GM19324 (cell line): Measurements from ENCODE around the gene TRIM71.
"Not testable (repeated sequence)": the region's sequence is repeated elsewhere in the genome, so short reads cannot be mapped to it uniquely, and the experiment has no call there.

Experiments used
- ATAC-seq: cut with Tn5 transposase; IDR thresholded peaks from one replicate; pipeline ENCODE4 v1.9.1; 2021; ENCODE audit warnings: mild to moderate bottlenecking, moderate library complexity; ENCODE audit not compliant: unreplicated experiment, low FRiP score

TRIM71 gene

DNA sequence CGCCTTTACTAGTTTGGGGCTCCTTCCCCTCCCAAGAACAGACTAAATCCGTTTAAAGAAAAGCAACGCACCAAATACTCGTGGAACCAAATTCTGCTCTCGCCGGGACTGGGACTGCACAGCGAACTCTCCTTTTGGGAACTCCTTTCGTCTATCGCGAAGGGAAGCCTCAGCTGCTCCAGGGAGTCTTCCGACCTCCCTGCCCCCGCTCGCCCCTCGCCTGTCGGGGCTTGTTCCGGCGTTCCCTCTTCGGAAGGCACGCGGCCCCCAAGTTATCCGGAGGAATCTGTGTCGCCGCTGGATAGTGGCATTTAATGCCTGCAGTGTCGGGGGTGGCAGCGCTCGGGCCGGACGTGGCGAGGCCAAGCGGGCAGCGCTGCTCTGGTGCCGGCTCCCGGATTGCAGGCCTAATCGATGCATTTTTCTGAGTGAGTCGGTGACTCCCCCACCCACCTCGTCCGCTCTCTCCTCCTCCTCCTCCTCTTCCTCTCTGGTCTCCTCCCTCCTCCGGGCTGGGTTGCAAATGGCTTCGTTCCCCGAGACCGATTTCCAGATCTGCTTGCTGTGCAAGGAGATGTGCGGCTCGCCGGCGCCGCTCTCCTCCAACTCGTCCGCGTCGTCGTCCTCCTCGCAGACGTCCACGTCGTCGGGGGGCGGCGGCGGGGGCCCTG, at the start of gene TRIM71:
Gene TRIM71, plus strand, starts transcription at position 440 of the 671 bp plus-strand sequence. Its CDS starts 84 bp downstream, at position 524.
- no peak for ATAC-seq

DNA sequence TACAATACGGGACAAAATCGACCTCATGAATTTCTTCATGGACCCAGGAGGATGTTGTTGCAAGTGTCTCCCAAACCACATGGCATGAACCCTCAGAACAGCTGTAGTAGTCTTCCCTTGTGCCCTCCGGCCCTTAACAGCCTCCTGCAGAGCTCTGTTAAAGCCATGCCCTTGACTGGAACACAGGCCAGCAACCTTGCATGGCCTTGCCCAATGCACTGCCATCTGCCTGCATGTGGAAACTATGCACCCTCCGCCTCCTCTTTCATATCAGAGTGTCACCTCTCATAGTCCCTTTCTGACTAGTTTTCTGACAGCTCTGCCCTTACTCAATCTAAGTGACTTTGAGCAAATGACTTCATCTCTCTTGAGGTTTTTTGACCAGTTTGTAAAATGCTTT, 39.4 kb upstream of the TRIM71 start:
- no peak for ATAC-seq

DNA sequence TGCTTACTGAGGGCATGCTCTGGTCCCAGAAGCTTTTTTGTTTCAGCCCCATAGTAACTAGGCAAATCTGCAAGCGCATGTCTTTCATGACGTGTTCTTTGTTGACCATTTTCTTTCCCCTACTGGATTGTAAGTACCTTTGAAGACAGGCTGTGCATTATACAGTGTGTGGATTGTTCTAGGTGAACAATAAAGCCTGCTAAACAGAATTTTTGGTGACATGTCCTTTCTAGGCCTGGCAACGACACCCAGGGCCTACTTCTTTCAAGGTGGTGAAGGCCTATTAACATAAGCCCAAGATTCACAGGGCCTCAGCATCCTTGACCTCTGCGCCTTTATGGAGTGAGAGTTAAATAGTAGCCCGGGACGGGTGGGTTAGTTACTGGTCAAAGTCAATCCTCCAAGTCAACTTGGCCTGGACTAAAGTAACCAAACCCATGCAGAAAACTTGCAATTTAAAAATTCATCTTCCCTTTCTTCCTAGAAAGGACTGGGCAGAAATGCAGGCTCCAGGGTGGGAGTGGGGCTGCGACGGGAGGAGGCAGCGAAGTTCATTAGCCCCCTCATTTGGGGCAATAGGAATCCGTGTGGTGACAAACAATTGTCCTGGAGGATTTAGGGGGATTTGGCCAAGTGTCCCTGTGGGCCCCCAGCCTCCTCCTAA, 37.6 kb upstream of the TRIM71 start:
- no peak for ATAC-seq

DNA sequence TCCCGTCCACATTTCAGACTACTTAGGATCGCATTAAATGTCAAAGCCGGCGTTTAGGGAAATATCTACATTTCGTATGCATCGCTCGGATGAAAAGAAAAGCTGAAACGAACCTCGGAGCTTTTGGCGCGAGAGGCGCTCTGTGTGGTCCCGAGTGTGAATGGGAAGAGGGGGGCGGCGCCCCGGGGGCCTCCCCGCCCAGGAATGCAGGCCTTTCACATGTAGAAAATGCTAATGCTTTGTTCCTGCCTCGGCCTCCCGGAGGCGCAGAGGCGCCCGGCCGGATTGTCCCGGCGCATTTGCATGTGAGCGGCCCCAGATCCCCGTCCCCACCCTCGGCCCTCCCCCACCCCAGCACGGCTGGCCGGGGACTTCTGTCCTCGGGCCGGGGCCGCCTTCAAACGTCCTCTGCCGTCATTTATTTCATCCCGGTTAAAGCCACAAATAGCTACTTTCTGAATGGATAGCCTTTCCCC, 37.0 kb upstream of the TRIM71 start:
- peak; percentile 35 for ATAC-seq

DNA sequence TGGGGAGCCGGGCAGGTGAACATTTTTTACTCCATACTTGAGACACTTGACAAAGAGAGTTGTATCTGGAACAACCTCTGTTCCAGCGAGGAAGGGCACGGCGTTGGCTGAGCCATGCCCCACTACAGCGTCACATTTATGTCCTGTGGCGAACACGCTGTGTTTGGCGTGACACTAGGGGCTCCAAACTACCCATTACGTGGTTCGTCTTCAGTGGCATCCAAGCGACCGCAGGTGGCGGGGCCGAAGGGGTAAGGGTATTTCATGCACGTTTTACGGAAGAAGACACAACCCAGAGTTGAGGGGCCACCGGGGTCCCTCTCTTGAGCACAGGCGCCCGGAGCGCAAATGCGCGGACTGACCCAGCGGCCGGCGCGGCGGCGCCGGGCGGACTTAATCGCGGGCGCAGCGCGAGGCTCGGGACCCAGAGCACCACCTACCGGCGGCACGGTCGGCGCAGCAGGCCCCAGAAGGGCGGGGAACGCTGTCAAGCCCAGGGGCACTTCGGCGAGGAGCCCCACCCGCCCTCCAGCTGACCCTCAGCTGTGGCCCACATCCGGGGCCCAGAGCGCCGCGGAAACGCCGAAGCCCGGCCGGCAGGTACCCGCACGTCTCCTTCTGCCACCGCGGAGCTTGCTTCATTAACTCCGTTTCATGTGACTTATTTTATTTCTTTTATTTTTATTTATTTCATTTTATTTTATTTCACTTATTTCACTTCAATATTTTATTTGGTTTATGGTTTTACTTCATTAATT, 36.4 kb upstream of the TRIM71 start:
- peak; percentile 95 for ATAC-seq

DNA sequence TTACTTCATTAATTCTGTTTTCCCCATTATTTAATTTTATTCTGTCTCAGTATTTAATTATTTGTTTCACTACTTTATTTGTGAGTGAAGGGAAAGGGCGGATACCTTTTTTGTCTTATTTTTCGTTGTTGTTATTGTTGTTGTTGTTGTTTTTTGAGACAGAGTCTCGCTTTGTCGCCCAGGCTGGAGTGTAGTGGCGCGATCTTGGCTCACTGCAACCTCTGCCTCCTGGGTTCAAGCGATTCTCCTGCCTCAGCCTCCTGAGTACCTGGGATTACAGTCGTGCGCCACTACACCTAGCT, 35.9 kb upstream of the TRIM71 start:
- not testable (repeated sequence) for ATAC-seq

DNA sequence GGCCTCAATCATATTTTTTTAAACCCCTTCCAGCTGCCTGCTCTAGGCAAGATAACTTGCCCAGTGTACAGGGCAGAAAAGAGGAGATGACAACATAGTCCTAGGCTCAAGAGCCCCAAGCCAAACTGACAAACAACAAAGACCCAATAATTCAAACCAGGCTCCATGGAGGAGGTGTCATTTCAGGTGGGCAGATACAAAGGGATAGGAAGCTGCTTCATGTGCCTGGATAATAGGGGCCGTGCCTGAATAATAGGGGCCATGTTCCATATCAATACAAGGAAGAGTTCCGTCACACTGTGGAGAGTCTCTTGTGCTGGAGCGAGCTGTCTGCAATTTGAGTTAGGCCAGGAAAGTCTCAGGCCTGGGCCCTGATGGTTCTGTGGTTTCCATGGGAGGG, 35.4 kb upstream of the TRIM71 start:
- ATAC-seq = no peak

DNA sequence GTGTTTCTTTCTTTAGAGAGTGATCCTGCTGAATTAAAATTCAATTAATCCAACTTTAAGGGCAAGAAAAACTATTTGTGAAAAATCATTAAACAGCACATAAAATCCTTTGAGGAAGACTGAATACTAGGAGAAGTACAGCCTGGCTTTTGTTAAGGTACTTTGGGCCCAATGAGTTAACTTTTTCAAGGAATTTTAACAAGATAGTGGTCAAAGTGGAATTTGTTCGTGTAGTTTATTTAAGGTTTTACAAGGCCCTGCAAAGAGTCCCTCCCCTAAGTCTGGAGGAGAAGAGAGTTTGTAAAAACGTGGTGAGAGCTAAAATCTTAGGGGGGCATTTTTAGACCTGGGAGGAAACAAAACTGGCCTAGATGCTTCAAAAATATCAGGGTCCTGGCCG, 26.0 kb upstream of the TRIM71 start:
- no peak for ATAC-seq

DNA sequence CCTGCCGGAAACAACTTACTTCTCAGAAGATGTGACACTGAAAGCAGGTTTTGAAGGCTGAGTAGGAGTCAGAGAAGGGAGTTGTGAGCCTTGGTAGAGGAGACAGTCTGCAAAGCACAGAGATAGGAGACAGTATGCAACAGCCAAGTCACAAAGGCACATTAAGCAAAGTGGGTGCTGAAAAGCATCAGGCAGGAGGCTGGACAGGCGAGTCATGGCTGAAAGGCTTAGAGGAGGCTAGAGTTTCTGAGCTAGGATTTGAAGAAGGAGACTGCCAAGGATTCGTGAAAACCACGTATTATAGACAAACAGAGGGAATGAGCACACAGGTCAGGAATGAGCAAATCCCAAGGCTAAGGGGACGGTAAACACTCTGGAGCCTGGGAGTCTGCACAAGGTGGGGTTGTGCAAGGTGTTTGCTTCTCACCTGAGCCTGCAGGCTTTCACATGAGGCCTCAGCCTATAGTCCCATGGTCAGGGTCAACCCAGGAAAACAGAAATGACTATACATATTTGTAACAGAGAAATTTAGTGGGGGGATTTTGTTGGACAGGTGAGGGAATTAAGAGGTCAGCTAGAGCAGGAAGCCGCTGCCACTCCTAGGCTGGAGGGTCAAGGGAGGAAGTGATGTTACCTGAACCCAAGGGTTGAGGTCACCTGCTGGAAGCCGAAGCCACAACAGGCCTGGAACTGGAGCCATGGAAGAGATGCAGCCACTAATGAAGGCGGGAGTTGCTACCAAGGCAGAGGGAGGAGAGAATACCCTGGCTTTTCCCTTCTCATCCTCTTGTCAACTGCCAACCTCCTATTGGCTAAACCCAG, 23.1 kb upstream of the TRIM71 start:
- ATAC-seq = no peak

DNA sequence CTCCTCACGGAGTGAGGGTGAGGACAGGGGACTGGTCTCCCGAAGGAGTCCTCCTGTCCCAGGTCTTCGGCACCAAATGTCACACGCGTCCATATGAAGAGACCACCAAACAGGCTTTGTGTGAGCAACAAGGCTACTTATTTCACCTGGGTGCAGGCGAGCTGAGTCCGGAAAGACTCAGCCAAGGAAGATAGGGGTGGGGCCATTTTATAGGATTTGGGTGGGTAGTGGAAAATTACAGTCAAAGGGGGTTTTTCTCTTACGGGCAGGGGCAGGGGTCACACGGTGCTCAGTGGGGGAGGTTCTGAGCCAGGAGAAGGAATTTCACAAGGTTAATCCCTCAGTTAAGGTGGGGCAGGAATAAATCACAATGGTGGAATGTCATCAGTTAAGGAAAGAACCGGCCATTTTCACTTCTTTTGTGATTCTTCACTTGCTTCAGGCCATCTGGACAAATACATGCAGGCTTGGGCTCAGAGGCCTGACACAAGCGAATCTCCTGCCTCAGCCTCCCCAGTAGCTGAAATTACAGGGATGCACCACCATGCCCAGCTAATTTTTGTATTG, 21.3 kb upstream of the TRIM71 start:
- ATAC-seq = not testable (repeated sequence)

DNA sequence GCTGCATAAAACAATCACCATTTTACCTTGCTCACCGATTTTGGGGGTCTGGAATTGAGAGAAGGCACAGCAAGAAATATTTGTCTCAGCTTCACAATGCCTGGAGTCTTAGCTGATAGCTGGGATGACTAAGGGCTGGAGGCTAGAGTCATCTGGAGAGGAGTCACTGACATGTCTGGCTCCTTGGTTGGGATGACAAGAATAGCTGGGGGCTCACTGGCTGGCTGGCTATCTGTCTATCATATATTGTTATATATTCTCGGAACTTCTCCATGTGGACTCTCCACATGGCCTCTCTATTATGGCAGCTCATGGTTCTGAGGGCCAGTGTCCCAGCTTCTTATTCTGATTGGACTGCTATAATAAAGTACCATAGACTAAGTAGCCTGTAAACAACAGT, 20.0 kb upstream of the TRIM71 start:
- ATAC-seq = no peak

DNA sequence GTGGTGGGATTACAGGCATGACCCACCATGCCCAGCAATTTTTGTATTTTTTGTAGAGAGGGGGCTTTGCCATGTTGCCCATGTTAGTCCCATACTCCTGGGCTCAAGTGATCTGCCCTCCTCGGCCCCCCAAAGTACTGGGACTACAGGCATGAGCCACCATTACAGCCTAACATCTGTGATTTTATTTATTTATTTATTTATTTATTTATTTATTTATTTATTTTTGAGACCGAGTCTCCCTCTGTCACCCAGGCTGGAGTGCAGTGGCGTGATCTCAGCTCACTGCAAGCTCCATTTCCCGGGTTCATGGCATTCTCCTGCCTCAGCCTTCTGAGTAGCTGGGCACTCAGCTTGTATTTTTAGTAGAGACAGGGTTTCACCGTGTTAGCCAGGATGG, 16.4 kb upstream of the TRIM71 start:
- not testable (repeated sequence) for ATAC-seq

DNA sequence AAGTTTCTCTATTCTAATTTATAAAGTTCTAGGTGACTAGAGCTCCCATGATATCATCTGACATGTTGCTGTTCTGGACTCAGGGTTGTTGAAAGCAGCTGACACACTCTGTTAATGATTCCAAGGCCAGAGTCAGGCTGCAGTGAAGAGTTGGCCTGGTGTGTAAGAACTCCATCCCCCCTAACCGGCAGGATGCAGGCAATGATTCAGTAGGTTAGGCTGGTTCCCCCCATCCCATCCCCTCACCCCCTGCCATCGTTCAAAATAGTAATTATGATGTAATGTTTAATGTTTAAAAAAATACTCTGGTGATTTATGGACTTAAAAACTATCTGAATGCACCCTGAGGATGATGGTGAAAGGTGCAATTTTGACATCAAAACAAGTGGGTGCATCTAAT, 4.6 kb upstream of the TRIM71 start:
- no peak for ATAC-seq

DNA sequence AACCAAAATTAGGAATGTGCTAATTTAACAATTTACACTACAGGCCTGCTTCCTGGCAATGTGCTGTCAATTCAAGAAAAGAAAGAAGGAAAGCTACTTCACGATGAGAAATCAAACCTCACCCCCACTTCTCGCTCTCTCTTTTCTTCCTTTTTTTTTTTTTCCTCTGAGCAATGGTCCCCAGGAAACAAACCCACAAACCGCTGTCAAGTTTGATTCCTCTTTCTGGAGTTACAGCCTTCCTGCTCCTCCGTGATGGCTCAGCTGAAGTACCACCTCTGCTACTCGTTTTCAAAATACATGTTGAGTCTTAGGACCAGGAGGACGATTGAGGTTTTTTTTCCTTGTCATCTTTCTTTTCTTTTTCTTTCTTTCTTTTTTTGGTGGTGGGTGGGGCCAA, 3.4 kb upstream of the TRIM71 start:
- no peak for ATAC-seq

DNA sequence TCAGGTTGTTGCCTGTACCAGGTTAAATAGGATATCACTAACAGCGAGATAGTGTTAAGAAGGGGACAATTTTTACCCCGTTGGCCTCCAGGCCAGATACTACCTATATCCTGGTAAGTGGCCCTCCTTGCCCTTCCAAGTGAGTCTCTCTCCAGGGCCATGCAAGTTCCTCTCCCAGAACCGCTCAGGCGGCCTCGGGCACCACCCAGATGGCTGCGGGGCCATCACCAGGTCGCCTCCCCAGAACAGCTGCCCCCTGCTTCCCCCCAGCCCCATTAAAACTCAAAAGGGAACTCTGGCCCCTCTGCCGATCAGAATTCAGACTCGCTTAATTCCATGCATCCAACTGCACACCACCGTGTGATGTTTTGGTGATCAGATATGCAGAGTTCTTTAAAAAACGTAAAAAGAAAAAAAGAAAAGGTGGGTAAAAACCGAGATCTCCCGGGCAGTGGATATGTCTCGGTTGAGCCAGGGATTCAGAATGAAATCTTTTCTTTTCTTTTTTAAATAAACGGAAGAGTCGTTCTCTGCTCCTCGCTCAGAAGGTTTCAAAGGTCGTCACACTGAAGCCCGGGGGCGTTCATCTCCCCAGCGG, 1.9 kb upstream of the TRIM71 start:
- ATAC-seq = no peak

DNA sequence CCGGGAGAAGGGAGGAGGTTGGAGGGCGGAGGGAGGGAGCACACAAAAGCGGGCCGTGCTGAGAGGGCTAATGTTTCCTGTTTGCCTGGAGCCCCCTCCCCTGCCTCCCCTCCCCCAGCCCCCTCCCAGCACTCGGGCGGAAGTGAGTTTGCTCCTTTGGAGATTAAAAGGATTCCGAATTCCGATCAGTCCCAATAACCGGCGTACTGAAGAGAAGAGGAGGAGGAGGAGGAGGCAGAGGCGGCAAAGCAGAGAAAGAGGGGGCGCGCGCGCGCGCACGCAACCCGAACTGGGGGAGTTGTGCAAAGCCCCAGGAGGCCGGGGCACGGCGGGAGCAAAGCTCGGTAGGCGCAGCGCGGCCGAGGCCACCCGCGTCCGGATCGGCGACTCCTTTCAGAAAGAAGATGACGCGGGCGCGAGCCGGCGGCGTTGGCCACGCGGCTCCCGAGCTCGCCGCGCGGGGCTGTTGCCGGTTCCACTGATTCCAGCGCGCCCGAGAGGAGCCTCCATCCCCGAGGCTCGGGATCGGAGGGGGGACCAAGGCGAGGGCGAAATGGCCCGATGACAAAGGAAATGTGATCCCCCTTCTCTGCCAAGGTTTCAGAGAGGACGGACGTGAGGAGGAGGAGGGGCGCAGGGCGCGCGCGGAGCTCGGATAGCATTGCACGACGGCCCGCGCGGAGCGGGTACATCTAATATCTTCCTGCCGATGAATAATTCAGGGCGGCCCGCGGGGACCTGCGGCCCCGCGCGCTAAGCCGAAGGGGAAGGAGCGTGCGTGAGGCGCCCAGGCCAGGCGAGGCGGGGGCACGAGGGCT, 1.1 kb upstream of the TRIM71 start:
- ATAC-seq = peak; percentile 29

DNA sequence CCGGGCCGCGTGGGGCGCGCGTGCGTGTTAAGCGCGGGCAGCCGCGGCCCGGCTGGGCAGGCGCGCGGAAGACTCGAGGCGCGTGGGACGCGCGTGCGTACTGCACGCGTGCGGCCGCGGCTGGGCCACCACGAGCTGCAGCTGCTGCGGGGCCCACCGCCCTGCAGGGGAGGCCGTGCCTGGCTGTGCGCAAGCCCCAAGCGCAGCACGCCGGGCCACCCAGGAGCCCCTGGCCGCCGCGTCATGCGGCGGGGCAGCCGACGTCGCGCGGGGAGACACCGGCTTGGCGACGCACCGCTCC, 590 bp upstream of the TRIM71 start:
- ATAC-seq = peak; percentile 35

DNA sequence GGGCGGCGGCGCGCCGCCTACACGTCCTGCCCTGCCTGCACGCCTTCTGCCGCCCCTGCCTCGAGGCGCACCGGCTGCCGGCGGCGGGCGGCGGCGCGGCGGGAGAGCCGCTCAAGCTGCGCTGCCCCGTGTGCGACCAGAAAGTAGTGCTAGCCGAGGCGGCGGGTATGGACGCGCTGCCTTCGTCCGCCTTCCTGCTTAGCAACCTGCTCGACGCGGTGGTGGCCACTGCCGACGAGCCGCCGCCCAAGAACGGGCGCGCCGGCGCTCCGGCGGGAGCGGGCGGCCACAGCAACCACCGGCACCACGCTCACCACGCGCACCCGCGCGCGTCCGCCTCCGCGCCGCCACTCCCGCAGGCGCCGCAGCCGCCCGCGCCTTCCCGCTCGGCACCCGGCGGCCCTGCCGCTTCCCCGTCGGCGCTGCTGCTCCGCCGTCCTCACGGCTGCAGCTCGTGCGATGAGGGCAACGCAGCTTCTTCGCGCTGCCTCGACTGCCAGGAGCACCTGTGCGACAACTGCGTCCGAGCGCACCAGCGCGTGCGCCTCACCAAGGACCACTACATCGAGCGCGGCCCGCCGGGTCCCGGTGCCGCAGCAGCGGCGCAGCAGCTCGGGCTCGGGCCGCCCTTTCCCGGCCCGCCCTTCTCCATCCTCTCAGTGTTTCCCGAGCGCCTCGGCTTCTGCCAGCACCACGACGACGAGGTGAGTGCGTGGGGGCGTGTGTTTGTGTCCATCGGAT, 602 bp downstream of the TRIM71 start:
- no peak for ATAC-seq
